H9 (cell line): Measurements from ENCODE around the gene LACTB. TPM values are rescaled to one million over a fixed set of nuclear protein-coding genes. Genes with fewer than 3 reads are reported as not detected.

Experiments
- DNase-seq: peaks from one replicate; pipeline ENCODE4 v3.0.0-alpha.2; 2017
- H2AFZ ChIP-seq: one replicate; pipeline ENCODE4 v1.6.1; 2013; ENCODE audit warnings: mild to moderate bottlenecking, low read length, control low read depth, moderate library complexity
- H2AK5ac ChIP-seq: 2 replicates; pipeline ENCODE4 v1.6.1; 2013; ENCODE audit warnings: low read length, control low read depth, mixed read lengths; ENCODE audit not compliant: insufficient read length
- H2BK120ac ChIP-seq: one replicate; pipeline ENCODE4 v1.6.1; 2013; ENCODE audit warnings: low read depth, mild to moderate bottlenecking, low read length, control low read depth, inconsistent platforms; ENCODE audit not compliant: poor library complexity, severe bottlenecking
- H2BK12ac ChIP-seq: 2 replicates; pipeline ENCODE4 v1.6.1; 2013; ENCODE audit warnings: low read length, control low read depth, mixed read lengths, low read depth; ENCODE audit not compliant: insufficient read length
- H2BK15ac ChIP-seq: 2 replicates; pipeline ENCODE4 v1.6.1; 2013; ENCODE audit warnings: low read depth, low read length, control low read depth
- H2BK20ac ChIP-seq: one replicate; pipeline ENCODE4 v1.6.1; 2013; ENCODE audit warnings: low read depth, mild to moderate bottlenecking, low read length, control low read depth, inconsistent platforms; ENCODE audit not compliant: poor library complexity, severe bottlenecking
- H2BK5ac ChIP-seq: 2 replicates; pipeline ENCODE4 v1.6.1; 2013; ENCODE audit warnings: low read length, control low read depth, mixed read lengths; ENCODE audit not compliant: insufficient read length
- H3K14ac ChIP-seq: 2 replicates; pipeline ENCODE4 v1.6.1; 2013; ENCODE audit warnings: low read length, control low read depth; ENCODE audit not compliant: insufficient read depth
- H3K18ac ChIP-seq: 2 replicates; pipeline ENCODE4 v1.6.1; 2013; ENCODE audit warnings: low read depth, mild to moderate bottlenecking, mixed read lengths, low read length, control low read depth; ENCODE audit not compliant: insufficient read length
- H3K23ac ChIP-seq: 2 replicates; pipeline ENCODE4 v1.6.1; 2013; ENCODE audit warnings: low read length, control low read depth, mixed read lengths, low read depth; ENCODE audit not compliant: insufficient read length
- H3K23me2 ChIP-seq: 2 replicates; pipeline ENCODE4 v1.6.1; 2013; ENCODE audit warnings: low read depth, mild to moderate bottlenecking, mixed read lengths, low read length, control low read depth; ENCODE audit not compliant: insufficient read length, poor library complexity, severe bottlenecking
- H3K27ac ChIP-seq: 2 replicates; pipeline ENCODE4 v1.5.1; 2013; ENCODE audit warnings: low read length, control low read depth, mixed read lengths, low read depth; ENCODE audit not compliant: insufficient read length
- H3K27me3 ChIP-seq: 2 replicates; pipeline ENCODE4 v1.6.1; 2013; ENCODE audit warnings: low read length, control low read depth, inconsistent platforms; ENCODE audit not compliant: insufficient read depth
- H3K4ac ChIP-seq: 2 replicates; pipeline ENCODE4 v1.6.1; 2013; ENCODE audit warnings: low read depth, mild to moderate bottlenecking, control low read depth, inconsistent platforms, low read length, moderate library complexity
- H3K4me1 ChIP-seq: 2 replicates; pipeline ENCODE4 v1.6.1; 2013; ENCODE audit warnings: low read length, control low read depth, inconsistent platforms; ENCODE audit not compliant: insufficient read depth
- H3K4me2 ChIP-seq: 2 replicates; pipeline ENCODE4 v1.6.1; 2013; ENCODE audit warnings: low read length, control low read depth, mixed read lengths; ENCODE audit not compliant: insufficient read length, insufficient read depth
- H3K56ac ChIP-seq: 2 replicates; pipeline ENCODE4 v1.6.1; 2013; ENCODE audit warnings: low read depth, mild to moderate bottlenecking, mixed read lengths, low read length, control low read depth; ENCODE audit not compliant: insufficient read length
- H3K79me1 ChIP-seq: 2 replicates; pipeline ENCODE4 v1.6.1; 2013; ENCODE audit warnings: low read depth, mild to moderate bottlenecking, moderate library complexity, low read length, control low read depth, inconsistent platforms; ENCODE audit not compliant: insufficient read depth, poor library complexity, severe bottlenecking
- H3K79me2 ChIP-seq: 2 replicates; pipeline ENCODE4 v1.6.1; 2013; ENCODE audit warnings: low read length, control low read depth, inconsistent platforms; ENCODE audit not compliant: insufficient read depth
- H3K9ac ChIP-seq: 2 replicates; pipeline ENCODE4 v1.6.1; 2013; ENCODE audit warnings: low read length, control low read depth, mixed read lengths; ENCODE audit not compliant: insufficient read length; ENCODE audit errors: extremely low read depth
- H3K9me3 ChIP-seq: one replicate; pipeline ENCODE4 v1.6.1; 2013; ENCODE audit warnings: low read depth, low read length, inconsistent platforms; ENCODE audit not compliant: control insufficient read depth
- H3T11ph ChIP-seq: one replicate; pipeline ENCODE4 v1.6.1; 2013; ENCODE audit warnings: mild to moderate bottlenecking, low read length, control low read depth, inconsistent platforms
- H4K20me1 ChIP-seq: one replicate; pipeline ENCODE4 v1.6.1; 2013; ENCODE audit not compliant: control insufficient read depth, insufficient read length, insufficient read depth
- H4K5ac ChIP-seq: 2 replicates; pipeline ENCODE4 v1.6.1; 2013; ENCODE audit warnings: low read depth, mild to moderate bottlenecking, mixed read lengths, low read length, control low read depth; ENCODE audit not compliant: insufficient read length
- H4K8ac ChIP-seq: replicated peaks from 2 replicates; pipeline ENCODE4 v1.6.1; 2013; ENCODE audit warnings: low read length, control low read depth, mixed read lengths, low read depth; ENCODE audit not compliant: insufficient read length
- H4K91ac ChIP-seq: 2 replicates; pipeline ENCODE4 v1.6.1; 2013; ENCODE audit warnings: low read depth, mild to moderate bottlenecking, moderate library complexity, mixed read lengths, low read length, control low read depth; ENCODE audit not compliant: insufficient read length
- H3K27ac Mint-ChIP-seq, 3 experiments: 2 replicates in 2 of 3; 3 replicates in 1 of 3; pipeline ENCODE4 v1.8.0; 2020 to 2021; ENCODE audit warnings: mixed read lengths in 3 of 3, mild to moderate bottlenecking in 1 of 3, moderate library complexity in 1 of 3
- H3K27me3 Mint-ChIP-seq: 2 replicates; pipeline ENCODE4 v1.8.0; 2021; ENCODE audit warnings: low read depth, mild to moderate bottlenecking, moderate library complexity, mixed read lengths
- H3K36me3 Mint-ChIP-seq, 3 experiments: 2 replicates in 2 of 3; 3 replicates in 1 of 3; pipeline ENCODE4 v1.8.0; 2020 to 2021; ENCODE audit warnings: low read depth in 3 of 3, mixed read lengths in 3 of 3; ENCODE audit not compliant: insufficient read depth in 1 of 3
- H3K4me1 Mint-ChIP-seq, 2 experiments: 2 replicates each; pipeline ENCODE4 v1.8.0; 2020; ENCODE audit warnings: mixed read lengths in 2 of 2
- H3K4me3 Mint-ChIP-seq, 2 experiments: 2 replicates in 1 of 2; 3 replicates in 1 of 2; pipeline ENCODE4 v1.8.0; 2020 to 2021; ENCODE audit warnings: mild to moderate bottlenecking in 2 of 2, mixed read lengths in 2 of 2, moderate library complexity in 1 of 2
- H3K9me3 Mint-ChIP-seq, 2 experiments: 2 replicates in 1 of 2; 3 replicates in 1 of 2; pipeline ENCODE4 v1.8.0; 2020; ENCODE audit warnings: mild to moderate bottlenecking in 2 of 2, mixed read lengths in 2 of 2, moderate library complexity in 1 of 2
- CTCF ChIP-seq: fragments of 200-600 bp; sonication (generic); conservative IDR thresholded peaks from 3 replicates; pipeline ENCODE4 v1.8.0; 2021; ENCODE audit warnings: antibody characterized with exemption, mild to moderate bottlenecking
- WGBS: extraction: QIAGEN DNeasy Blood & Tissue Kit; methylation state at CpG from one replicate; pipeline ENCODE4 v1.1.7; 2013; ENCODE audit warnings: missing lambda C conversion rate, low lambda C conversion rate, mixed read lengths; ENCODE audit not compliant: insufficient read length; ENCODE audit errors: extremely low coverage; 5-methylcytosine and 5-hydroxymethylcytosine counted together
- total RNA-seq: library from RNA; stranded (reverse); gene quantifications from 2 replicates; pipeline ENCODE4 v1.2.1, GENCODE V29; 2021

LACTB gene
- total RNA-seq, 1 experiment from 2014 or later = 10.3 TPM

- no peak overlapping the region for H4K91ac ChIP-seq
- H3K4ac ChIP-seq = no peak overlapping the region
- H3T11ph ChIP-seq = no peak overlapping the region
- peak overlapping the region; percentile 83 to 98 (median 96); a peak in 6 of 7 replicates for H3K27ac Mint-ChIP-seq
- peaks cover 0 to 26% (median 22%) of the 10 kb centered on the region in 3 experiments; a peak in 5 of 7 replicates for H3K36me3 Mint-ChIP-seq
- no peak overlapping the region for H4K5ac ChIP-seq
- no peak for TF ChIP-seq CTCF
- H3K27me3 Mint-ChIP-seq = no peaks in the 10 kb centered on the region
- H3K18ac ChIP-seq = no peak overlapping the region
- no peaks in the 10 kb centered on the region for H3K4me1 ChIP-seq
- H3K9me3 Mint-ChIP-seq = no peaks in the 10 kb centered on the region
- H3K27me3 ChIP-seq = no peaks in the 10 kb centered on the region
- no peak overlapping the region for H2BK12ac ChIP-seq
- H2AK5ac ChIP-seq = no peak overlapping the region
- H3K14ac ChIP-seq = peak overlapping the region; percentile 69; the same call in 1 of the 2 replicates
- H3K27ac ChIP-seq = peak overlapping the region; percentile 26
- no peak overlapping the region for H2BK15ac ChIP-seq
- H3K4me3 Mint-ChIP-seq = peak overlapping the region; percentile 96 to 98
- peak overlapping the region; percentile 95 for H3K4me2 ChIP-seq
- no peak overlapping the region for H2AFZ ChIP-seq
- H4K8ac ChIP-seq = no peak overlapping the region
- H2BK120ac ChIP-seq = no peak overlapping the region
- H3K56ac ChIP-seq = no peak overlapping the region
- peak overlapping the region; percentile 67 for H3K9ac ChIP-seq
- H2BK20ac ChIP-seq = no peak overlapping the region
- no peaks in the 10 kb centered on the region for H3K79me2 ChIP-seq
- H4K20me1 ChIP-seq = no peaks in the 10 kb centered on the region
- no peaks in the 10 kb centered on the region for H3K79me1 ChIP-seq
- no peak overlapping the region for H2BK5ac ChIP-seq
- H3K23me2 ChIP-seq = peaks cover 5% of the 10 kb centered on the region
- no peak for DNase-seq
- H3K9me3 ChIP-seq = no peaks in the 10 kb centered on the region
- no peak overlapping the region for H3K23ac ChIP-seq
- H3K4me1 Mint-ChIP-seq = peaks cover 8 to 12% of the 10 kb centered on the region in 2 experiments
- WGBS = no CpG with 5 or more reads among the region's 16 CpGs
Observed at GRCh38 chr15:63156755-63157117, 35.1 kb downstream of the LACTB start.
